K562 (cell line): ENCODE results near the gene MBOAT7. TPM values are rescaled to one million over a fixed set of nuclear protein-coding genes. Genes with fewer than 3 reads are reported as not detected.

Source experiments
- ATAC-seq: fragments of 200-7000 bp; cut with Tn5 transposase; 3 replicates; pipeline ENCODE4 v1.9.1; 2020; ENCODE audit warnings: moderate library complexity
- BruUV-seq: library from RNA; stranded (reverse); fragments of 400-500 nt; replicated peaks from 2 replicates; lab custom pipeline; 2021; lab: Mats Ljungman, UMichigan
- CTCF ChIA-PET: fragments of 300-600 bp; formaldehyde crosslinking; extraction: SDS; loops from one replicate; lab custom pipeline; 2021; ENCODE audit warnings: low intra/inter-chr PET ratio; lab: Yijun Ruan, JAX
- POLR2A ChIA-PET: fragments of 300-600, 350-650 bp; sonication (Branson Sonifier 250); formaldehyde crosslinking; extraction: SDS; loops from one replicate; lab custom pipeline; 2021; ENCODE audit warnings: antibody characterized with exemption, inconsistent platforms; lab: Yijun Ruan, JAX
- DNase-seq, 4 experiments: peaks; one replicate each; pipeline versions ENCODE4 v3.0.0 to v3.0.0-alpha.2; 2011 to 2018; ENCODE audit warnings: low spot score in 3 of 4, mixed read lengths in 3 of 4; ENCODE audit errors: extremely low read depth in 1 of 4
- FAIRE-seq: peaks from 2 replicates; lab custom pipeline; 2011; peaks lifted over from hg19 to GRCh38; lab: Jason Lieb, UNC
- H2AFZ ChIP-seq: 2 replicates; pipeline ENCODE4 v1.6.0; 2011; ENCODE audit warnings: low read depth, low read length, control low read depth, inconsistent platforms
- H3K27ac ChIP-seq: fragments of 200-600 bp; 3 replicates; pipeline ENCODE4 v1.8.0; 2011; ENCODE audit warnings: low read depth, mild to moderate bottlenecking, control low read depth, inconsistent platforms, low read length, moderate library complexity, mixed read lengths; ENCODE audit errors: extremely low read depth
- H3K27me3 ChIP-seq, 2 experiments: fragments of 300-600 bp in 1 of 2; 2 replicates in 1 of 2; 3 replicates in 1 of 2; pipeline versions ENCODE4 v1.6.0 to v1.8.0; 2011; ENCODE audit warnings: inconsistent platforms in 2 of 2, low read length in 2 of 2, mild to moderate bottlenecking in 1 of 2, mixed read lengths in 1 of 2, moderate library complexity in 1 of 2; ENCODE audit not compliant: control insufficient read depth in 2 of 2, insufficient read depth in 2 of 2
- H3K36me3 ChIP-seq: fragments of 300-600 bp; 3 replicates; pipeline ENCODE4 v1.8.0; 2011; ENCODE audit warnings: mild to moderate bottlenecking, low read length, inconsistent platforms; ENCODE audit not compliant: control insufficient read depth, insufficient read depth
- H3K4me1 ChIP-seq, 2 experiments: fragments of 200-600 bp in 1 of 2; replicated peaks in 1 of 2; 2 replicates in 1 of 2; 3 replicates in 1 of 2; pipeline versions ENCODE4 v1.5.1 to v1.8.0; 2011; ENCODE audit warnings: inconsistent platforms in 2 of 2, low read length in 2 of 2, mild to moderate bottlenecking in 1 of 2, mixed read lengths in 1 of 2, moderate library complexity in 1 of 2; ENCODE audit not compliant: control insufficient read depth in 2 of 2, insufficient read depth in 2 of 2
- H3K4me2 ChIP-seq: 2 replicates; pipeline ENCODE4 v1.6.1; 2011; ENCODE audit warnings: low read length, control low read depth, inconsistent platforms, mixed read lengths; ENCODE audit not compliant: insufficient read depth
- H3K4me3 ChIP-seq: fragments of 200-600 bp; sonication (generic), shearing (Covaris generic); 2 replicates; pipeline ENCODE4 v1.5.1; 2016; ENCODE audit warnings: control low read depth, inconsistent platforms
- H3K79me2 ChIP-seq: fragments of 200-600 bp; 3 replicates; pipeline ENCODE4 v1.8.0; 2011; ENCODE audit warnings: low read length, inconsistent platforms; ENCODE audit not compliant: control insufficient read depth, insufficient read depth
- H3K9ac ChIP-seq, 2 experiments: 2 replicates each; pipeline versions ENCODE4 v1.6.0 to v1.6.1; 2011; ENCODE audit warnings: low read depth in 2 of 2, low read length in 2 of 2, control low read depth in 1 of 2, inconsistent platforms in 1 of 2, mild to moderate bottlenecking in 1 of 2, mixed read lengths in 1 of 2; ENCODE audit not compliant: insufficient read depth in 1 of 2
- H3K9me1 ChIP-seq: one replicate; pipeline ENCODE4 v1.6.0; 2011; ENCODE audit warnings: inconsistent platforms, mild to moderate bottlenecking, low read length, moderate library complexity; ENCODE audit not compliant: control insufficient read depth, insufficient read depth
- H3K9me3 ChIP-seq: replicated peaks from 2 replicates; pipeline ENCODE4 v1.5.1; 2011; ENCODE audit warnings: low read depth, low read length, inconsistent platforms; ENCODE audit not compliant: control insufficient read depth, insufficient read depth
- H4K20me1 ChIP-seq: replicated peaks from 2 replicates; pipeline ENCODE4 v1.6.1; 2011; ENCODE audit warnings: low read length, inconsistent platforms, mixed read lengths; ENCODE audit not compliant: control insufficient read depth, insufficient read depth
- CCNT2 ChIP-seq: IDR thresholded peaks from 2 replicates; pipeline ENCODE4 v1.6.1; 2011; ENCODE audit warnings: borderline replicate concordance, low read depth, mild to moderate bottlenecking, moderate library complexity, mixed read lengths, low read length; ENCODE audit not compliant: insufficient read length; ENCODE audit errors: extremely low read depth
- CHD2 ChIP-seq: IDR thresholded peaks from 2 replicates; pipeline ENCODE4 v1.6.1; 2011; ENCODE audit warnings: low read depth, low read length
- ELF4 ChIP-seq: fragments of 450-650 bp; formaldehyde crosslinking; IDR thresholded peaks from 2 replicates; pipeline ENCODE4 v1.4.0; 2022; ENCODE audit warnings: missing genetic modification characterization
- GABPA ChIP-seq: fragments of 200-800 bp; sonication (Bioruptor generic); conservative IDR thresholded peaks from 2 replicates; pipeline ENCODE4 v1.6.1; 2016; ENCODE audit warnings: low read depth, missing genetic modification characterization, missing compliant biosample characterization
- MYNN ChIP-seq, 2 experiments: sonication (generic); formaldehyde crosslinking in 1 of 2; IDR thresholded peaks; 2 replicates each; pipeline versions ENCODE4 v1.5.0 to v1.6.1; 2016 to 2020; ENCODE audit warnings: antibody characterized with exemption in 1 of 2, missing genetic modification reagents in 1 of 2
- POLR2AphosphoS2 ChIP-seq: IDR thresholded peaks from 2 replicates; pipeline ENCODE4 v1.6.1; 2012; ENCODE audit warnings: low read length, improper control_type of control experiment
- WGBS: fragments of 100-300 bp; shearing (Covaris generic); methylation state at CpG from one replicate; pipeline ENCODE4 v1.1.6; 2016; ENCODE audit warnings: low coverage, mixed read lengths; ENCODE audit not compliant: insufficient coverage; ENCODE audit errors: missing lambda C conversion rate; 5-methylcytosine and 5-hydroxymethylcytosine counted together
- in situ Hi-C: fragments of 300-500 bp; cut with MboI; formaldehyde crosslinking; loops from 4 replicates; pipeline ENCODE4 v1.15.0; 2018; ENCODE audit warnings: inconsistent platforms, mixed read lengths
- intact Hi-C: fragments of 100-400 bp; cut with micrococcal nuclease; formaldehyde crosslinking; loops from 2 replicates; pipeline ENCODE4 v1.14.2; 2022
- polyA plus RNA-seq, 8 experiments: library from polyadenylated mRNA; depleted of rRNA in 4 of 8; stranded (reverse) in 5 of 8; unstranded in 3 of 8; fragments of >200 nt; fragmentation: Nextera tagmentation in 2 of 8; fragmentation: Illumina TruSeq in 1 of 8; extraction: Ambion mirVana in 2 of 8; extraction: Trizol in 1 of 8; gene quantifications; 2 replicates each; pipeline versions ENCODE4 v1.2.1 to v1.2.3, GENCODE V29; 2011 to 2014; ENCODE audit warnings: inconsistent platforms in 1 of 8, missing spikeins in 1 of 8
- total RNA-seq, 7 experiments: library from RNA; depleted of rRNA in 6 of 7; stranded (reverse); fragments of >200 nt in 6 of 7; fragmentation: Illumina TruSeq in 2 of 7; extraction: Trizol in 2 of 7; gene quantifications; 2 replicates each; pipeline versions ENCODE4 v1.2.1 to v1.2.3, GENCODE V29; 2011 to 2021; ENCODE audit warnings: low replicate concordance in 1 of 7
- TF ChIP-seq, protein P1 (sequence below): sonication (generic); formaldehyde crosslinking; IDR thresholded peaks from 2 replicates; pipeline ENCODE4 v1.8.1; 2023; ENCODE audit warnings: mild to moderate bottlenecking, missing genetic modification reagents

Gene MBOAT7
- total and polyA plus RNA-seq, 9 of the 15 experiments (the other 6 are each of a cell fraction or from before 2014, with no cell fraction given) = 1.4 to 153 (median 56.1) TPM

DNA sequence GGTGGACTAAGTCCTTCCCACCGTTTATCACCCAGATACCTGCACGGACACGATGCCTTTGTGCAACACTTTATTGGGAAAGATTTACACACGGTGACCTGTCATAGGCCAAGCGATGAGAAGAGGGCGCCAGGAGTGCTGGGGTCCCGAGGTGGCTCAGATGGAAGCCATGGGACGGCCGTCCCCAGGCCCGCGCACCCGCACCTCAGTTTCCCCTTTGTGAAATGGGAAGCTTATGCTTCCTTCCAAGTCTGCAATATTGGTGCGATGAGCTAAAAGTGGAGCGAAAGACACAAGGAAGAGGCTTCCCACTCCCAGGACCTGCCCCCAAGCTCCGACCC is 16.1 kb downstream of the MBOAT7 start:
- ChIA-PET POLR2A (interaction anchor here (0.8 to 3.4 kb wide), 3 partner anchors 10 to 29 kb away, joined by 5 to 19 read pairs (median 12); partner anchors contain the start of genes MBOAT7, RPS9 and TSEN34), CTCF (no interaction called here)
- ATAC-seq (no peak), DNase-seq (no peak), FAIRE-seq (no peak)
- Histone ChIP-seq H3K9me1 (no peaks in the 10 kb centered on the region), H3K9me3 (no peaks in the 10 kb centered on the region), H3K27ac (no peak overlapping the region), H4K20me1 (no peaks in the 10 kb centered on the region), H3K36me3 (peaks cover 15% of the 10 kb centered on the region; the same call in 2 of the 3 replicates), H3K27me3 (no peaks in the 10 kb centered on the region), H3K4me1 (peaks cover 2 to 40% of the 10 kb centered on the region in 2 experiments; a peak in 2 of 5 replicates), H3K9ac (no peak overlapping the region), H2AFZ (no peak overlapping the region), H3K79me2 (no peaks in the 10 kb centered on the region), H3K4me2 (no peak overlapping the region), H3K4me3 (no peak overlapping the region)
- WGBS = 54% methylated on average over 13 of the region's 15 CpGs
- in situ Hi-C loops (no loop called here), intact Hi-C loops (no loop called here)
- TF ChIP-seq ELF4 (no peak), CHD2 (no peak), MYNN (IDR thresholded peaks at IDR 0.05) (0 out of 2 replicates have a peak, but pooled peaks have one; percentile 10), MYNN (CRISPR knock-in tag; IDR thresholded peaks at IDR 0.05) (no peak), GABPA (0 out of 2 replicates have a peak, but pooled peaks have one; percentile 25), POLR2AphosphoS2 (peak; percentile 27; the same call in 1 of the 2 replicates), CCNT2 (peak; percentile 28)
- TF ChIP-seq, protein P1, sequence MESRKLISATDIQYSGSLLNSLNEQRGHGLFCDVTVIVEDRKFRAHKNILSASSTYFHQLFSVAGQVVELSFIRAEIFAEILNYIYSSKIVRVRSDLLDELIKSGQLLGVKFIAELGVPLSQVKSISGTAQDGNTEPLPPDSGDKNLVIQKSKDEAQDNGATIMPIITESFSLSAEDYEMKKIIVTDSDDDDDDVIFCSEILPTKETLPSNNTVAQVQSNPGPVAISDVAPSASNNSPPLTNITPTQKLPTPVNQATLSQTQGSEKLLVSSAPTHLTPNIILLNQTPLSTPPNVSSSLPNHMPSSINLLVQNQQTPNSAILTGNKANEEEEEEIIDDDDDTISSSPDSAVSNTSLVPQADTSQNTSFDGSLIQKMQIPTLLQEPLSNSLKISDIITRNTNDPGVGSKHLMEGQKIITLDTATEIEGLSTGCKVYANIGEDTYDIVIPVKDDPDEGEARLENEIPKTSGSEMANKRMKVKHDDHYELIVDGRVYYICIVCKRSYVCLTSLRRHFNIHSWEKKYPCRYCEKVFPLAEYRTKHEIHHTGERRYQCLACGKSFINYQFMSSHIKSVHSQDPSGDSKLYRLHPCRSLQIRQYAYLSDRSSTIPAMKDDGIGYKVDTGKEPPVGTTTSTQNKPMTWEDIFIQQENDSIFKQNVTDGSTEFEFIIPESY = 0 out of 2 replicates have a peak, but pooled peaks have one; percentile 18
- BruUV-seq = no TSS peak
